Activated T-cell treated with anti-CD3 and anti-CD28 coated beads, Interleukin-2, amount 50 U/mL, for 4 hours (primary cell): ENCODE results near the gene ADAMTS10. TPM values are rescaled to one million over a fixed set of nuclear protein-coding genes. Genes with fewer than 3 reads are reported as not detected.

Experiments
- ATAC-seq, 2 donors: fragments of 200-7000 bp; cut with Tn5 transposase; one replicate each; pipeline ENCODE4 v1.10.0; 2021
- DNase-seq: peaks from one replicate; pipeline ENCODE4 v3.0.0-alpha.2; 2020
- H3K27me3 Mint-ChIP-seq: one replicate; pipeline ENCODE4 v1.8.0; 2021; ENCODE audit warnings: low read depth, mixed read lengths
- H3K36me3 Mint-ChIP-seq: one replicate; pipeline ENCODE4 v1.8.0; 2022; ENCODE audit warnings: mixed read lengths; ENCODE audit not compliant: insufficient read depth
- H3K4me1 Mint-ChIP-seq: one replicate; pipeline ENCODE4 v1.8.0; 2021; ENCODE audit warnings: low read depth, mixed read lengths
- H3K4me3 Mint-ChIP-seq: one replicate; pipeline ENCODE4 v1.8.0; 2021; ENCODE audit warnings: mild to moderate bottlenecking, moderate library complexity, mixed read lengths
- H3K9me3 Mint-ChIP-seq: one replicate; pipeline ENCODE4 v1.8.0; 2021; ENCODE audit warnings: mixed read lengths
- total RNA-seq, 3 donors: library from RNA; stranded (reverse); gene quantifications; one replicate each; pipeline ENCODE4 v1.2.1, GENCODE V29; 2021

Gene ADAMTS10
- total RNA-seq, 3 donors from 2014 or later = 1.1 to 3.1 (median 1.5) TPM

- DNase-seq (no peak), ATAC-seq (no peak)
- no peaks in the 10 kb centered on the region for H3K4me1 Mint-ChIP-seq
- no peaks in the 10 kb centered on the region for H3K27me3 Mint-ChIP-seq
- no peak overlapping the region for H3K4me3 Mint-ChIP-seq
- H3K36me3 Mint-ChIP-seq = peaks cover 5% of the 10 kb centered on the region
- no peaks in the 10 kb centered on the region for H3K9me3 Mint-ChIP-seq
Measured at GRCh38 chr19:8537099-8537498, 73.4 kb downstream of the ADAMTS10 start.

GRCh38 chr19:8536282-8536681, 74.2 kb downstream of the ADAMTS10 start:
- no peaks in the 10 kb centered on the region for H3K27me3 Mint-ChIP-seq
- no peaks in the 10 kb centered on the region for H3K9me3 Mint-ChIP-seq
- H3K4me1 Mint-ChIP-seq = no peaks in the 10 kb centered on the region
- DNase-seq = no peak
- ATAC-seq = no peak
- no peak overlapping the region for H3K4me3 Mint-ChIP-seq
- H3K36me3 Mint-ChIP-seq = peaks cover 5% of the 10 kb centered on the region

GRCh38 chr19:8532225-8532624, 78.3 kb downstream of the ADAMTS10 start:
- Mint-ChIP-seq H3K4me1 (peaks cover 14% of the 10 kb centered on the region), H3K4me3 (no peak overlapping the region), H3K9me3 (no peaks in the 10 kb centered on the region), H3K27me3 (no peaks in the 10 kb centered on the region), H3K36me3 (peaks cover 24% of the 10 kb centered on the region)
- DNase-seq = no peak
- ATAC-seq = no peak

GRCh38 chr19:8531470-8531869, 79.0 kb downstream of the ADAMTS10 start:
- Mint-ChIP-seq H3K27me3 (no peaks in the 10 kb centered on the region), H3K4me1 (peaks cover 14% of the 10 kb centered on the region), H3K36me3 (peaks cover 29% of the 10 kb centered on the region), H3K9me3 (no peaks in the 10 kb centered on the region), H3K4me3 (no peak overlapping the region)
- ATAC-seq (no peak), DNase-seq (no peak)

Other genes with a start within 250 kb of the ADAMTS10 start
- under 1 TPM in 1 of 3 donors, not detected in 2; 0.24 TPM for gene ANGPTL4, start 246.6 kb downstream of the ADAMTS10 start, total RNA-seq
- gene RAB11B, start 220.4 kb downstream of the ADAMTS10 start, total RNA-seq = 10 to 100 TPM; 69.5 to 73.9 (median 71.4) TPM
- gene MARCHF2, start 197.4 kb downstream of the ADAMTS10 start, total RNA-seq = 1 to 10 TPM; 6.4 to 9.5 (median 6.7) TPM
- 100 to 1,000 TPM; 448 to 486 (median 453) TPM for gene HNRNPM, start 165.7 kb downstream of the ADAMTS10 start, total RNA-seq
- gene PRAM1, start 108.1 kb downstream of the ADAMTS10 start, total RNA-seq = under 1 TPM in 1 of 3 donors, not detected in 2; 0.13 TPM
- 10 to 100 TPM; 27.8 to 31.2 (median 29.4) TPM for gene ZNF414, start 96.5 kb downstream of the ADAMTS10 start, total RNA-seq
- gene MYO1F, start 33.3 kb downstream of the ADAMTS10 start, total RNA-seq = 1 to 10 TPM; 4.6 to 8.0 (median 6.6) TPM
- gene NFILZ, start 19.9 kb upstream of the ADAMTS10 start, total RNA-seq = not detected
- not detected for gene ACTL9, start 88.1 kb upstream of the ADAMTS10 start, total RNA-seq
- not detected for gene OR2Z1, start 110.9 kb upstream of the ADAMTS10 start, total RNA-seq
- gene ZNF558, start 221.6 kb upstream of the ADAMTS10 start, total RNA-seq = 10 to 100 TPM; 28.7 to 30.7 (median 29.0) TPM
- not detected for gene MBD3L1, start 221.7 kb upstream of the ADAMTS10 start, total RNA-seq